HG03060 (cell line): ENCODE measurements around the gene RAD9A.

Source experiments
- ATAC-seq: cut with Tn5 transposase; IDR thresholded peaks from one replicate; pipeline ENCODE4 v1.9.1; 2021; ENCODE audit warnings: low read depth, moderate number of reproducible peaks; ENCODE audit not compliant: unreplicated experiment

RAD9A gene

GRCh38 chr11:67356864-67357561 lies 34.8 kb upstream of the RAD9A start:
- ATAC-seq, result no peak

DNA sequence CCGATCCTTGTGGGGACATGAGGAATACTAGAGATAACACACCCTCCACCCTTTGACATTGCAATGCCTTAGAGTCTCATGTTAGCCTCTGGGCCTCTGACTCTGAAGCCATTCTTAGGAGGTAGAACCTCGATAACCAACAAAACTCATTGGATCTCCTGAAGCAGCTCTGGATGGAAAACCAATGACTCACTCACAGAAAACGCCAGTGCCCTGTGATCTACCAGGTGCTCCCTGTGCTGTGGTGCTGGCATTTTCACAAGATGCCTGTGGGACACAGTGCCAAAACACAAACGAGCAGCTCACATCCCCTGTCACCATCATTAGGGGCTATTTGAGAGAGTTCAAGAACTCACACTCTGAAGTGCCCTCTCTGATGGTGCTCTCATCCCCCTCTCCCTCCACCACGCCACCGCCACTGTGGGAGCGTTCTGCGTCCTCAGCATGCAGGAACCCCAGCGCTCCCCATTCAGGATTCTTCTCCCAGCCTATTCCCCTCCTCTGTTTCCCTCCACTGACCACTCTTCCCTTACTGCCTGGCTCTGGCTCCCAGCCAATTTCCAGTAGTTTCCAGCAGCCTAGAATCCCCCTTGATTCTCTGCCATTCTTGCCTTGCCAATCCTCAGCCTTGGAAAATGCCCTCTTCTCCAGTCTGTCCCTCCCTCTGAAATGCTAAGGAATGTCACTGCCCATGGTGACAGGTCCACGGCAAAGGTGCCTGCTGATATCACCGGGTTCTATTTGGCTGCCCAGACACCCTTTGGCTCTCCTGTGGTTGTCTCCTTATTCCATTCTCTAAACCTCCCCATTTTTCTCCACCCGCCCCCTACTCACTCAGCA lies 33.7 kb upstream of the RAD9A start:
- no peak for ATAC-seq

DNA sequence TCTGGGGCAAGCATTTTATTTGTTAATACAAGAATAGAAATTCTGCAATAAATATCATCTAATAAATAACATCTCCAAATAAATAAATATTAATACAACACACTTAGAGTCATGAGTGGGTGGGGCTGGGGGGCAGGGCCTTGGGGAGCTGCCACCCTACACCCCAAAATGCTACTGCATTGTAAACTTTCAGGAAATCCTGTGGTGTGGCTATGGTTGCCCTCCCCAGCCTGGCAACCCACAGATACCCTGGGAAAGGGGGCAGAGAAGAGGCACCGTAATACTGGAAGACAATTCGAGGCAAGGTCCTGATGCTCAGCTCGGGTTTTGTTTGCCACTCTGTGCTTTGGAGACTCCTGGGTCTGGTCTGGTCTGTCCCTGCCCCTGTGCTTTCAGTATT lies 27.6 kb upstream of the RAD9A start:
- ATAC-seq, result no peak

DNA sequence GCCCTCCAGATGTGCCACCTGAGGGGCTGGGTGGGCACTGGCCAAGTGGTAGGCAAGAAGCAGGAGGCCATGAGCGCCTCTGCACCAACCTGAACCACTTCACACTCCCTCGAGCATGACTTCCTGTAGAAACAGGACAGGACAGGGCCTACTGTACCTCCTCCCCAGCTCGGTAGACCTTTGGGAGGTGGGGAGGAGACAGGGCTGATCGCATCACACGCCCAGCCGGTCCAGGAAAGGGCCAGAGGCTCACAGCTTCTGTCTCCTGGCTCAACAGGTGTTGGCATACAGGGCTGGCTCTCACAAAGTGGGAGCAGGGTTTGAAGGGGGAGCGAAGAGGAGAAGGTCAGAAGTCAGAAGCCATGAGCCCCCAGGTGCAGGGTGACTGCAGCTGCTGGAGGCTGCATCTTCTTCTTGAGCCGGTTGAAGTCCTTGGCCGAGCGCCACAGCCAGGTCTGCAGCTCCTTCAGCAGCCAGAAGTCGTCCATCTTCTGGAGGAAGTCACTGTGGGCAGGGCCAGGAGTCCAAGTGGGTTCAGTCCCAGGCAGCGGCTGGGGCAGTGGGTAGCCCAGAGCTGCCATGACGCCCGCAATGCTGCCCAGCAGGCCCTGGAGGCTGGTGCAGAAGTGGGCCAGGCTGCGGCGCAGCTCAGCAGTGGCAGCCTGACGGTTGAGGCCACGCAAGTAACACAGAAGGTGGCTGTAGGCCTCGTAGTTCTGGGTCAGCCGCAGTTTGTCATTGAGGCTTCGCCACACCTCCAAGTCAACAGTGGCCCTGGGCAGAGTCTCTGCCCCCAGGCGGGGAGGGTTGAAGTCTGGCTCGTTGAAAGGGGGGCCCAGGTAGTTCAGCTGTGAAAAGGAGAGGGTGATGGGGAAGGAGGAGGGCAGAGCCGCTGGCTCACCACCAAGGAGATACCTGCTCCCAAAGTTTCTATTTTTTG lies 26.7 kb upstream of the RAD9A start:
- ATAC-seq, result no peak

DNA sequence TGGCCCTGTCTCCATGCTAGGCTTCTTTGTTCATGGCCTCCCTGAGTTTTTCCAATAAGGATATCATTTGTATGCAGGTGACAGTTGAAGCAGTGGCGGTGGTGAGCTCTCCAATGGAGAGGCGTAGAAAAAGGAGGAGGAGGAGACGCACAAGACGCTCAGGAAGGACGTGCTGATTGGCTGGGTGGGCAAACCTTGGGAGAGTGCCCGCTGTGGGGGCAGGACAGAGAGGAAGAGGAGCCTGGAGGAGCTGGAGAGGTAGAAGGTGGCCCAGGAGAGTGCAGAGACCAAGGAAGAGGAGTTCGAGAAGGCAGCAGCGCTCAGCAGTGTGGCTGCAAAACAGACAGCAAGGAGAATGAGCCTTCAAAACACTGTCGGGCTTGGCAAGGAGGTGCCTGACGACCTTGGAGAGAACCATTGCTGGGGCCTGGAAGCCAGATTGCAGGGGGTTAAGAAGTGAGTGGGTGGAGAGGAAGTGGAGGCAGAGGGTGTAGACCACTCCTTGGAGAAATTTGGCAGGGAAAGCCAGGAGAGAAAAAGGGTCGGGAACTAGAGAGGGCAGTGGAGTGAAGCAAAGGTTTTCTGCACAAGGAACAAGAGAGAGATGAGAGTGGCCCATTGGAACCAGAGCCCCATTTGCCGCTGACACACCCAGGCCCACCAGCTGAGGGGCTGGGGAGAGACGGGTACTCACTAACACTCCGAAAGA lies 25.9 kb upstream of the RAD9A start:
- no peak for ATAC-seq

- ATAC-seq, result no peak
These were observed 25.2 kb upstream of the RAD9A start for GRCh38 chr11:67366546-67366945.

- ATAC-seq, result no peak
These were observed 24.6 kb upstream of the RAD9A start for GRCh38 chr11:67366961-67367760.

- no peak for ATAC-seq
These were observed 24.0 kb upstream of the RAD9A start for GRCh38 chr11:67367761-67368227.

DNA sequence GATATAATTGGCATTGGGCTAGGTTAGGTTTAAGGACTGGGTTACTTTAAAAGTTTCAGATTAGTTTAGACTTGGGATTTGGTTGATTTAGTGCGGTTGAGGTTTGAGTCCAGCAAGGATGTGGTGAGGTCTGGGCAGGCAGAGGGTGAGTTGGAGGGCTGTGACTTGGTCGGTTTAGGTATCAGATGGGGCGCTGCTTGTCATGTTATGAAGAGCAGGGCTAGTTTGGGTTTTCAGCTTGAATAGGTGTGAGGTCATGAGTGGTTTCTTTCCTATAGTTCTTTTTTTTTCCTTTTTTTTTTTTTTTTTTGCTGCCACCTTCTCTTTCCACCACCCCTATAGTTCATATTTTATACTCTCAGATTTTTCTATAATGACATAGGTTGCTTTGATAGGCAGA lies 23.2 kb upstream of the RAD9A start:
- ATAC-seq, result no peak

GRCh38 chr11:67369275-67369674 lies 22.5 kb upstream of the RAD9A start:
- ATAC-seq, result no peak

GRCh38 chr11:67369801-67370284 lies 21.9 kb upstream of the RAD9A start:
- no peak for ATAC-seq

DNA sequence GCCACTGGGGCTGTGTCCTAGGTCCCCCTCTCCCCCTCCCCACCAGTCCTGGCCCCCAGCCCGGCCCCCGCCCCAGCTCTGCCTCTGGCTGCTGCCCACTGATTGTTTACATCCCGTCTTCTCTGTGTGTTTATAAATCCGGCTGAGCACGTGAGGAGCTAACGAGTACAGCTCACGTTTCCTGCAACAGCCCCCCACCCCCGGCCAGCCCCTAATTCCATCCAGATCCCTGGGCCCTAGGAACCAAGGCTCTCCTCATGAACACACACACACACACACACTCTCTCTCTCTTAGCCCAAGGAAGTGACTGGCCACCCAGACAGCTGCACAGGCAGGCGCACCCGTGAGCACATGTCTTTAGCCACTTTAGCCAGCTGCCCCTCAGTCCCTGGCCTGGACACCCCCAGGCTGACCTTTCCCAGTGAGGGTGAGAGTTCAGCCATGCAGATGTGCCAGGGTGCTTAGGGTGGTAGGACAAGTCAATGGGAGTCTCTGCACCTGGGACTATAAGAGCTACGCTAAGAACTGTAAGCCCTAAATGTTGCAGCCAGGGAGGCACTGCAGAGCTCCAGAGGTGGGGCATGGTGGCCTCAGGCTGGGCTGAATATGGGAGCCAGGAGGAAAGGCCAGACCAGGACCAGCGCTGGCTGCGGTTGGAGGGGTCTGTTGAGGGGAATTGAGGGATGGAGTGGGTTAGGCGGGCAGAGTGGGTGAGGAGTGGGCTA lies 21.3 kb upstream of the RAD9A start:
- ATAC-seq, result no peak

- no peak for ATAC-seq
These were observed 20.4 kb upstream of the RAD9A start for GRCh38 chr11:67371189-67371910.

DNA sequence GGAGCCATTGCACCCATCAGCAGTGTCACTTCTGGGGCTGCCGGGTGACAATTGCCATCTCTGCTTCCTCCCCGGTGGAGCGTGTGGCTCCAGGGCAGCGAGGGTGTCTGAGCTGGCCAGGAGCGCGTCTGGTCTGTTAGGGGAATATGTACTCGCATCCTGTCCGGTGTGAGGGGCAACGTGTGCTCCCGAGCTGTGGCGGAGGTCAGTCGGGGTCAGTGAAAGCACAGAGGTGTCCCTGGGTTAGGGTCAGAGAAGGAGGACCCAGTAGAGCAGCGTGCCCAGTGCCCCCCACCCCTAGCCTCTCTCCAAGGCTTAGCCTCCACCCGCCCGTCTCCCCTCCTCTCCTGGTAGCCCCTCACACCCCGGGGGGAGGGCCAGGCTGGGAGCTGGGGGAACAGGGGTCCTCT lies 19.9 kb upstream of the RAD9A start:
- ATAC-seq, result no peak

DNA sequence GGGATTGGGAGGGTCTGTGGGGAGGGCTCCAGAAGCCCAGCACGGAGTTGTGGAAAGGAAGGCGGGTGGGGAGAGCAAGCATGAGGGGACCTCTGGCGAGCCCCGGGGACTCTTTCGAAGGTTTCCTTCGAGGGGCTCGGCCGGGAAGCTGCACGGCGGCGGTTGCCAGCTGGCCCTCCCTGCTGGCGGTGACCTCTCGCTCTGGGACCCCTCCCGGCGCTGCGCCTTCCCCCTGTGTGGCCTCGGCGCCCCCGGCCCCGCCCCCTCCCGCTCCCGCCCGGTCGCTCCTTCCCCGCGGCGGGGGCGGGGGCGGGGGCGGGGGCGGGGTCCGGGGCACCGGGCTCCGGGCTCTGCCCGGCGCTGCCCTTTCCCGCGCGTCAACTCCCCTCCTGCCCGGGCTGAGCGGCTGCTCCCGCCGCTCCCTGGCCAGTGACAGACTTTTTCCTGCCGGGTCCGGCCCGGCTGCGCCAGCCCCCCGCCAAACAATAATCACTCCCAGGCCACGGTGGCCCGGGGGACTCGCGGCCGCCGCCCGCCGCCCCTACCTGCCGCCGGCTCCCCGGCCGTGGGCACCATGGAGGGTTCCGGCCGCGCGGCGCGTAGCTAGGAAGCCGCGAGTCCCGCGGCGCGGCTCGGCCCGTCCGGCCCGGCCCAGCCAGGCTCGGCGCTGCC lies 19.3 kb upstream of the RAD9A start:
- no peak for ATAC-seq

DNA sequence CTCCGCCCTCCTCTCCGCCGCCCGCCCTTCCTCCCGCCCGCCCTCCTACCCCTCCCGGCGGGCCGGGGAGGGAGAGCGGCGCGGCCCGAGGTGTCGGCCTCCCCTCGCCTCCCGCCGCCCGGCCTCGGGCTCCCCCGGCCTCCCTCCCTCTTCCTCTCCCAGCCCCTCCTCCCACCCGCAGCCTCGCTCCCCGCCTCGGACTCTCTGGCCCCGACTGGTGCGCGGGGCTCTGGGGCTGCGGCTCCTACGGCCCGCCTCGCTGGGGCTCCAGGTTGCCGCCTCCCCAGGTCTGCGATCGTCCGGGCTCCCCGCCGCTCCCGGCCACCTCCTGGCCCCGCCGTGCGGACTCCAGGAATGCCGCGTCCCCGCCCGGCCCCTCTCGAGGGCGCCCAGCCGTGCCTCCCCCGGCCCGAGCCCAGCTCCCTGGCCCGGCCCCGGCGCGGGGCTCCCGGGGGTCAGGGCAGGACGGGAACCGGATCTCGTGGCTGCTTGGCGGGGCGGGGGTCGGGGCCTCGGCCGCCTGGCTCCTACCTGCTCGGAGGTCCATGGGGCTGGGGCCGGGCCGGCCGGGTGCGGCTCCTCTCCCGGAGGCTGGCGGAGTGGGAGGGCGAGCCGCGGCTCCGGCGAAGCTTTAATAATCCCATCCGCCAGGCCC lies 18.7 kb upstream of the RAD9A start, which contains the start of gene CLCF1:
Gene CLCF1, minus strand, starts transcription at position 606 of the 655 bp plus-strand sequence. Its CDS starts 59 bp downstream, at position 547.
- ATAC-seq, result no peak
